Karpas-422 (cell line): ENCODE data around the gene SMIM32. TPM values are rescaled to one million over a fixed set of nuclear protein-coding genes. Genes with fewer than 3 reads are reported as not detected.

Source experiments
- DNase-seq: peaks from one replicate; pipeline ENCODE4 v3.0.0-alpha.2; 2015
- H2AFZ ChIP-seq: fragments of 200-600 bp; sonication (generic); 2 replicates; pipeline ENCODE4 v1.6.1; 2014; ENCODE audit warnings: antibody characterized with exemption, low read length, mixed read lengths
- H3K27ac ChIP-seq: fragments of 200-600 bp; sonication (generic); 2 replicates; pipeline ENCODE4 v1.5.1; 2014; ENCODE audit warnings: mild to moderate bottlenecking, low read length, moderate library complexity
- H3K27me3 ChIP-seq: fragments of 200-600 bp; sonication (generic); 2 replicates; pipeline ENCODE4 v1.6.1; 2014; ENCODE audit warnings: low read length, mixed read lengths
- H3K36me3 ChIP-seq: fragments of 200-600 bp; sonication (generic); 2 replicates; pipeline ENCODE4 v1.6.1; 2014; ENCODE audit warnings: low read length, mixed read lengths; ENCODE audit not compliant: insufficient read depth
- H3K4me1 ChIP-seq: fragments of 200-600 bp; sonication (generic); 2 replicates; pipeline ENCODE4 v1.6.1; 2014; ENCODE audit warnings: mild to moderate bottlenecking, low read length, mixed read lengths
- H3K4me2 ChIP-seq: fragments of 200-600 bp; sonication (generic); 2 replicates; pipeline ENCODE4 v1.6.1; 2014; ENCODE audit warnings: low read length, low read depth, mild to moderate bottlenecking; ENCODE audit not compliant: poor library complexity, severe bottlenecking
- H3K4me3 ChIP-seq: fragments of 200-600 bp; sonication (generic); 2 replicates; pipeline ENCODE4 v1.5.1; 2014; ENCODE audit warnings: mild to moderate bottlenecking, antibody characterized with exemption, low read length, mixed read lengths
- H3K79me2 ChIP-seq: fragments of 200-600 bp; sonication (generic); 2 replicates; pipeline ENCODE4 v1.6.1; 2014; ENCODE audit warnings: mild to moderate bottlenecking, low read length, mixed read lengths
- H3K9ac ChIP-seq: fragments of 200-600 bp; sonication (generic); 2 replicates; pipeline ENCODE4 v1.6.0; 2014; ENCODE audit warnings: low read length
- H3K9me2 ChIP-seq: fragments of 200-600 bp; sonication (generic), shearing (Covaris generic); replicated peaks from 2 replicates; pipeline ENCODE4 v1.6.0; 2014; ENCODE audit warnings: mild to moderate bottlenecking, low read length, moderate library complexity; ENCODE audit not compliant: insufficient read depth
- H3K9me3 ChIP-seq: fragments of 300-700, 200-600 bp; sonication (generic); 2 replicates; pipeline ENCODE4 v1.6.1; 2014; ENCODE audit warnings: low read length, mixed read lengths
- H4K20me1 ChIP-seq: fragments of 200-600 bp; sonication (generic); 2 replicates; pipeline ENCODE4 v1.6.1; 2014; ENCODE audit warnings: mild to moderate bottlenecking, antibody characterized with exemption, low read length, low read depth; ENCODE audit not compliant: insufficient read depth
- total RNA-seq: library from RNA; depleted of rRNA; stranded (reverse); fragments of >200 nt; shearing (Covaris generic); gene quantifications from 2 replicates; pipeline ENCODE4 v1.2.3, GENCODE V29; 2014; ENCODE audit warnings: low replicate concordance; rRNA removed

The SMIM32 gene
- total RNA-seq, 1 experiment from 2014 or later = not detected

DNA sequence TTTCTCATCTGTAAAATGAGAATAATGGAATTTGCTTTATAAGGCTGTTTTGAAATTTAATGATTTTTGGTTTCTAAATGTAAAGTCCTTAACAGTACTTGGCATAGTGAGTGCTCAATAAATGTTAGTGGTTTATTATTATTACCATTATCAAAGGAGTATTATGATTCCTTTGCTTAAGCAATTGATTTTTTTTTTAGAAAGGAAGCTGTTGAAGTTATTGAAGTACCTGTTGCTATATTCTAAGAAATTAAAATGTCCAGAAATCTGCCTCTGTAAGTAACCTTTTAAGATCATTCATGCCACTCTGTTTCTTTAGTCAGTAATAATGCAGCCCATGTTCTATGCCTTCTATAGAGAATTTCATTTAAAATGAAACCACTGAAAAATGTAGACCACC, 45.3 kb downstream of the SMIM32 start:
- no peaks in the 10 kb centered on the region for H3K9me2 ChIP-seq
- no peaks in the 10 kb centered on the region for H3K9me3 ChIP-seq
- peaks cover 18% of the 10 kb centered on the region; the same call in 1 of the 2 replicates for H4K20me1 ChIP-seq
- H3K4me1 ChIP-seq = peaks cover 45% of the 10 kb centered on the region
- no peak overlapping the region for H3K4me3 ChIP-seq
- peaks cover 99% of the 10 kb centered on the region for H3K79me2 ChIP-seq
- H3K4me2 ChIP-seq = no peak overlapping the region
- no peak overlapping the region for H3K9ac ChIP-seq
- H3K36me3 ChIP-seq = peaks cover 14% of the 10 kb centered on the region; the same call in 1 of the 2 replicates
- no peak for DNase-seq
- no peaks in the 10 kb centered on the region for H3K27me3 ChIP-seq
- no peak overlapping the region for H3K27ac ChIP-seq
- no peak overlapping the region for H2AFZ ChIP-seq

DNA sequence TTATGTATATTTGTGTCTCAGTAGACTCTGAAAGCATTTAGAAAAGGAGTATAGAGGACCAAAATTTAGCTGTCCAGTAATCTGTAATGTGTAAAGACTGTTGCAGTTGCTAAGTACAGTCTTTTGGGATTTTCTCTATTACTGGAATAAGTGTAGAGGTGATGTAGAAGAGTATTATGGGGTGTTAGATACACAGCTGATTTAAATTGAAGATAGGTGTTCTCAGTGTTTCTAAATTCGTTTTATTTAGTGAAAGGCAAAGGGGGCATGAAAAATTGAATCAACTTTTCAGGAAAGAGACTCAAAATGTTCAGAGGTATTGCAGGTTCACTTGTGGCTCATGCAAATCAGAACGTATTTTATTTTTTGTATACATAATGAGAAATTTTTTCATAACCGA, 46.8 kb downstream of the SMIM32 start:
- DNase-seq = no peak
- Histone ChIP-seq H3K9me3 (no peaks in the 10 kb centered on the region), H3K4me1 (peaks cover 59% of the 10 kb centered on the region), H3K4me3 (no peak overlapping the region), H3K27ac (no peak overlapping the region), H2AFZ (no peak overlapping the region), H3K27me3 (no peaks in the 10 kb centered on the region), H3K9ac (no peak overlapping the region), H4K20me1 (peaks cover 30% of the 10 kb centered on the region; the same call in 1 of the 2 replicates), H3K36me3 (peaks cover 12% of the 10 kb centered on the region; the same call in 1 of the 2 replicates), H3K79me2 (peaks cover 99% of the 10 kb centered on the region), H3K9me2 (no peaks in the 10 kb centered on the region), H3K4me2 (peak overlapping the region; percentile 36)

DNA sequence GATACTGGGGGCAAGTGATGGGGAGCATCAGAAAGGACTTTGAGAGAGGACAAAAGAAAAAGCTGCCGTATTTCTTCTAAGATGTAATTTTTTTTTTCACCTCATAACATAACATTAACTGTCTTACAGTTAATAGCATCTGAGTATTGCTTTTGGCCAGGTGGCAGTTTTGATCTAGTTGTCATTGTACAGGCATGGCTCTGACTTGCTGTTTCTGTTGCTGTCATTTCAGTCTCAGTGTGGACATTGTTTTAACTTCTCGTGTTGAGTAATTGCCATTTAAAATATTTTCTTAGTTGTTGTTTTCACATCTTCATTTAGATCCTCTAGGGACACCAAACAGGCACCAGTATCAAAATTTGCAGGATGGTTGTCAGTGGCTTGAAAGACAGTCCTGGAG, 47.9 kb downstream of the SMIM32 start:
- DNase-seq = no peak
- H3K4me1 ChIP-seq = peaks cover 67% of the 10 kb centered on the region
- no peaks in the 10 kb centered on the region for H3K9me3 ChIP-seq
- H3K9me2 ChIP-seq = no peaks in the 10 kb centered on the region
- peaks cover 9% of the 10 kb centered on the region; the same call in 1 of the 2 replicates for H3K36me3 ChIP-seq
- H3K79me2 ChIP-seq = peaks cover 99% of the 10 kb centered on the region
- peak overlapping the region; percentile 1 for H3K4me2 ChIP-seq
- H3K4me3 ChIP-seq = no peak overlapping the region
- peaks cover 40% of the 10 kb centered on the region; the same call in 1 of the 2 replicates for H4K20me1 ChIP-seq
- no peak overlapping the region for H2AFZ ChIP-seq
- no peak overlapping the region for H3K27ac ChIP-seq
- no peaks in the 10 kb centered on the region for H3K27me3 ChIP-seq
- no peak overlapping the region for H3K9ac ChIP-seq

DNA sequence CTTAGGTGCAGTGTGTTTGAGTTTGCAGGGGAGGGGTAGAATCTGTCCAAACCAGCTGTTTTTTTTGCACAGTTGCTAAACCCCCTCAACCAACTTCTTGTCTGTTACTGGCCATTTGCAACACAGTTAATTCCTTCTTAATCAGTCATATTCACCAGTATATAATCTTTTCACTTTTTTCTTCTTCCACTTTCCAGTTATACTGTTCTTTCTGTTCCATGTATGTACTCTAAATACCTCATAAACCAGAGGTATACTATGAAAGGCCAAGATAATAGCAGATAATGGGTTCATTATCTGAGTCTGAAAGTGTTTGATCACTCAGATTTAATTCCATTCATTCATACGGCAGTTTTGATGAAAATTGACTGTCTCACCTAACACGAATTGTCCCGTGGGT, 49.2 kb downstream of the SMIM32 start:
- no peak overlapping the region for H3K27ac ChIP-seq
- peak overlapping the region; percentile 16 for H3K4me2 ChIP-seq
- peaks cover 4% of the 10 kb centered on the region; the same call in 1 of the 2 replicates for H3K36me3 ChIP-seq
- no peak overlapping the region for H3K4me3 ChIP-seq
- peaks cover 99% of the 10 kb centered on the region for H3K79me2 ChIP-seq
- H3K9ac ChIP-seq = no peak overlapping the region
- no peak for DNase-seq
- H3K9me2 ChIP-seq = no peaks in the 10 kb centered on the region
- no peaks in the 10 kb centered on the region for H3K27me3 ChIP-seq
- peaks cover 48% of the 10 kb centered on the region for H4K20me1 ChIP-seq
- no peaks in the 10 kb centered on the region for H3K9me3 ChIP-seq
- H3K4me1 ChIP-seq = peaks cover 67% of the 10 kb centered on the region
- no peak overlapping the region for H2AFZ ChIP-seq

DNA sequence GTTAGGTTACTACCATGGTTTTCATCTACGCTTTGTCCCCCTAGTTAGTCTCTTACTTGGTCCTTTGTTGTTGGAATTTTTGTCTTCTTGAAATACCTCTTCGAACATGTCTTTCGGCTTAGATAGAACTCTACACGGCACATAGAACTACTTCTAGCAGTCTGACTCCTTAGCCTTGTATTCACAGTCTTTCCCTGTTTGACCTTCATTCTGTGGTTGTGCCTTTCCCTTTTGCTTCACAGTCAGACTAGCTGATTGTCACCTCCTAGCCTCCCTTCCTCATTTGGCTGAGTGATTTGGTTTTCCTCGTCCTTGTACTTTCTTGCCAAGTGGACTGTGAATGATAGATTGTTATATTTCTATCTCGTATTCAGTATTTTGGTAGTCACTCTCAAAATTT, 49.6 kb downstream of the SMIM32 start:
- Histone ChIP-seq H3K36me3 (peaks cover 2% of the 10 kb centered on the region; the same call in 1 of the 2 replicates), H3K9me2 (no peaks in the 10 kb centered on the region), H4K20me1 (peaks cover 51% of the 10 kb centered on the region), H3K4me3 (no peak overlapping the region), H3K27me3 (no peaks in the 10 kb centered on the region), H3K27ac (no peak overlapping the region), H2AFZ (no peak overlapping the region), H3K9ac (no peak overlapping the region), H3K9me3 (no peaks in the 10 kb centered on the region), H3K4me1 (peaks cover 67% of the 10 kb centered on the region), H3K79me2 (peaks cover 99% of the 10 kb centered on the region), H3K4me2 (peak overlapping the region; percentile 16)
- no peak for DNase-seq

DNA sequence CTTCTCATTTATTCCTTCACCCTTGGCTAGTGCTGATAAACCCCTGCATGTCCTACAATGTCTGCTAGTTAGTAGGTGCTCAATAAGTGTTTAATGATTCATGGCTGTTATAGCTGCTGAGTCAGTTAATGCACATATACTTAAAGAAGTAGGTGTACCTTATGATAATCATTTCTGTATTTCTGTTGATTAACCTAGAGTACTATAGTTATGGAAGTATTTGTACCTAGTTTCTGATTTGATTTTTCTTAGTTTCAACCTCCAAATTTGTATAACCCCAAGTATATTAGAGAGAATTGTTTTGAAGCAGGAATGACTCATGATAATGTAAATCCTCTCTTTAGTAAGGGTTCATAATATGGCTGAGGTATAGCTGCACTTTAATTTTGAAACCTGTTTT, 51.4 kb downstream of the SMIM32 start:
- peaks cover 65% of the 10 kb centered on the region for H3K4me1 ChIP-seq
- H3K36me3 ChIP-seq = no peaks in the 10 kb centered on the region
- H3K4me2 ChIP-seq = no peak overlapping the region

More for the DNA sequence above, 51.4 kb downstream of the SMIM32 start:
- Histone ChIP-seq H3K9me3 (no peaks in the 10 kb centered on the region), H3K27ac (no peak overlapping the region), H3K4me3 (no peak overlapping the region), H3K79me2 (peaks cover 99% of the 10 kb centered on the region), H3K27me3 (no peaks in the 10 kb centered on the region), H2AFZ (no peak overlapping the region), H4K20me1 (peaks cover 66% of the 10 kb centered on the region), H3K9me2 (no peaks in the 10 kb centered on the region), H3K9ac (no peak overlapping the region)
- no peak for DNase-seq

Other genes starting within 250 kb of the SMIM32 start
- gene LECT2, start 238.2 kb downstream of the SMIM32 start, total RNA-seq = not detected in 2 replicates
- not detected in 2 replicates for gene TGFBI, start 164.2 kb downstream of the SMIM32 start, total RNA-seq
- 18.5 and 38.3 TPM in 2 replicates for gene SMAD5, start 60.3 kb downstream of the SMIM32 start, total RNA-seq
- not detected in 2 replicates for gene TRPC7, start 172.4 kb upstream of the SMIM32 start, total RNA-seq